Hypothalamus (tissue), 51 donors: ENCODE data around the gene ROBO2.

Experiments
- DNase-seq, 51 donors: peaks; one replicate each; lab custom pipeline; 2025; lab: John Stamatoyannopoulos, UW

ROBO2 gene, protein sequence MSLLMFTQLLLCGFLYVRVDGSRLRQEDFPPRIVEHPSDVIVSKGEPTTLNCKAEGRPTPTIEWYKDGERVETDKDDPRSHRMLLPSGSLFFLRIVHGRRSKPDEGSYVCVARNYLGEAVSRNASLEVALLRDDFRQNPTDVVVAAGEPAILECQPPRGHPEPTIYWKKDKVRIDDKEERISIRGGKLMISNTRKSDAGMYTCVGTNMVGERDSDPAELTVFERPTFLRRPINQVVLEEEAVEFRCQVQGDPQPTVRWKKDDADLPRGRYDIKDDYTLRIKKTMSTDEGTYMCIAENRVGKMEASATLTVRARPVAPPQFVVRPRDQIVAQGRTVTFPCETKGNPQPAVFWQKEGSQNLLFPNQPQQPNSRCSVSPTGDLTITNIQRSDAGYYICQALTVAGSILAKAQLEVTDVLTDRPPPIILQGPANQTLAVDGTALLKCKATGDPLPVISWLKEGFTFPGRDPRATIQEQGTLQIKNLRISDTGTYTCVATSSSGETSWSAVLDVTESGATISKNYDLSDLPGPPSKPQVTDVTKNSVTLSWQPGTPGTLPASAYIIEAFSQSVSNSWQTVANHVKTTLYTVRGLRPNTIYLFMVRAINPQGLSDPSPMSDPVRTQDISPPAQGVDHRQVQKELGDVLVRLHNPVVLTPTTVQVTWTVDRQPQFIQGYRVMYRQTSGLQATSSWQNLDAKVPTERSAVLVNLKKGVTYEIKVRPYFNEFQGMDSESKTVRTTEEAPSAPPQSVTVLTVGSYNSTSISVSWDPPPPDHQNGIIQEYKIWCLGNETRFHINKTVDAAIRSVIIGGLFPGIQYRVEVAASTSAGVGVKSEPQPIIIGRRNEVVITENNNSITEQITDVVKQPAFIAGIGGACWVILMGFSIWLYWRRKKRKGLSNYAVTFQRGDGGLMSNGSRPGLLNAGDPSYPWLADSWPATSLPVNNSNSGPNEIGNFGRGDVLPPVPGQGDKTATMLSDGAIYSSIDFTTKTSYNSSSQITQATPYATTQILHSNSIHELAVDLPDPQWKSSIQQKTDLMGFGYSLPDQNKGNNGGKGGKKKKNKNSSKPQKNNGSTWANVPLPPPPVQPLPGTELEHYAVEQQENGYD (N-terminal part only)

DNA sequence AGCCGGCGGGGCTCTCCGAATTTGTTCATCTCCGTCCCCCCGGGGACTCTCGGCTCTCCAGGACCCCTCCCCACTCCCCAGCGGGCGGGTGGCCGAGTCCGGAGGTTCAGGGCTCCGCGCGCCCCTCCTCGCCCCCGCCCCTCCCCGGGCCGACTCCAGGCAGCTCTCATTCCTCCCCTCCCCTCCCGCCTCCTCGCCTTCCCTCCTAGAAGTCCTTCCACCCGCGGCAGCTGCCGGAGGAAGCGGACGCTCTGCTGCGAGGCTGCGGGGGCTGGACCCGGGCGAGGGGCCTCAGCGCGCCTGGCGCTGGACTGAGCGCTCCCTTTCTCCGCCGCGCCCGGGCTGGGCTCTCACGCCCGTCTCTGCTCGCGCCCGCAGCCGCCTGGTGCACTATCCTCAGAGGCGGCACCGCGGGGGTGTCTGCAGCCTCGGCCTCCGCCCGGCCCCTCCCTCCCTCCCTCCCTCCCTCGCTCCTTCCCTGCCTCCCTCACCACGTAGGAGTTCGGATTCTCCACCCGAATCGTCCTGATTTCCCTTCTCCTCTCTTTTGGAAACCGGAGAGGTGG lies at the start of gene ROBO2:
Gene ROBO2 (plus strand): TSS at position 494 of the 566 bp plus-strand sequence. CDS start 687 bp downstream, outside the sequence.
- peak in 22 of 51 donors; percentile 3 to 53 (median 22) for DNase-seq

DNA sequence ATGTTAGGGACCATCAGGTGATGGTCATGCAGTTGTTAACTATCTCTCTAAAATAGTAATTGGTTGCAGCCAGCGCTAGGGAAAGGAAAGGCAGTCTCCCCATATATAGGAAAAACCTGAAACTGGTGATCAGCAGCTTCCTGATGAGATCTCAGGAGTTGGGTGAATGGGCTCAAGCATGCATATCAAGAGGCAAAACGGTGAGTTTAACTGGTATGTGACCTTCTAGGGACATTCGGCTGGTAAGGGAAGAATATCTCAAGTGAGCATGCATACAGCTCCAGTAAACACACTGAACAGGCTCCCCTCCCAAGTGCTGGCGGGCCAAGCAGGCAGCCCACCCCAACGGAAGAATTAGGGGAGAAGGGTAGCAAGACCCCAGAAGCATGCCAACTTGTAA lies 49.3 kb upstream of the ROBO2 start:
- no peak for DNase-seq

DNA sequence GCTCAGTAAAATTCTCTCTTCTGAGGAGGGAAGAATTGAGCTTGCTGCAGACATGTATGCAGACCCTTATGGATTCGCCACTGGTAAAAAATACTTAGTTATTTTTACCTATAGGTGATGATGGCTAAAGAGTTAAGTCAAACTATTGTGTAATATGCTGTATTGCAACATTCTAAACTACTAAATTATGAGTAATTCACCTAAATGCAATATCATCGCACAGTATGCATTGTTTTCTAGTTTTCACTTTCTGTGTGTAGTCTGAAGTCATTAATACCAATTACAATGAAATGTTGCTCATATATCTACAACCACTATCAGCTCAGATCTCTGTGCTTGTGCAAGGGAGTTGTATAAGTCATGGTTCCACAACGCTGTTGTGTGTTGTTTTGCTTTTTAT lies 48.7 kb upstream of the ROBO2 start:
- no peak for DNase-seq

DNA sequence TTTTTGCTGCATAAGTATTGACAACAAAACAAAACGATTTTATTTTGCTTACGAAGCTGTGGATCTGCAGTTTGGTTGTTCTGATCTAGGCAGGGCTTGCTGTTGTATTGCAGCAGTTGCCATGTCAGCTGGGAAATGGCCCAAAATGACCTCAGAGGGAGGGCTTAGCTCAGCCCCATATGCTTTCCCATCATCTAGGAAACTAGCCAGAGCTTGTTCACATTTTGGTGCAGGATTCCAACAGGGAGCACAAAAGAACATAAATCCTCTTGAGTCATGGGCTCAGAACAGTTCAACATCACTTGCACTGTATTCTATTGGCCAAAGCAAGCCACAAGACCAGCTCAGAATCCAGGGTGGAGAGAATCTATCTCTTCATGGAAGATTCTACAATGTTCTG lies 42.2 kb upstream of the ROBO2 start:
- no peak for DNase-seq

DNA sequence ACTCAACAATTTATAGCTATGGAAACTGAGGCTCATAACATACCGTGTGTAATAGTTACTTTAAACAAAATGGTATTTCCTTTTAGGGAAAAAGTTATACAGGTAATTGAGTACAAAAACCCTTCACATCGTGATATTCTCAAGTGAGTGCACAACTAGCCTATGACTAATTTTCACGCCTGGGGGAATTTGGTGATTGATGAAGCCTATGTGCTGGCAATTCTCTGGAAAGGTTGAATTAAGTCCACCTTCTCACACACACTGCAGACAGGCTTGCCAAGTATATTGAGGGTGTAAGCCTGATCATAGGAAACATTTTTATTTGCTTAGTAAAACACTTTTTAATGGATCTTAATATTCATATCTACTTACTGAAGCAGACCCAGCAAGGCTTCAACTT lies 41.3 kb upstream of the ROBO2 start:
- no peak for DNase-seq

DNA sequence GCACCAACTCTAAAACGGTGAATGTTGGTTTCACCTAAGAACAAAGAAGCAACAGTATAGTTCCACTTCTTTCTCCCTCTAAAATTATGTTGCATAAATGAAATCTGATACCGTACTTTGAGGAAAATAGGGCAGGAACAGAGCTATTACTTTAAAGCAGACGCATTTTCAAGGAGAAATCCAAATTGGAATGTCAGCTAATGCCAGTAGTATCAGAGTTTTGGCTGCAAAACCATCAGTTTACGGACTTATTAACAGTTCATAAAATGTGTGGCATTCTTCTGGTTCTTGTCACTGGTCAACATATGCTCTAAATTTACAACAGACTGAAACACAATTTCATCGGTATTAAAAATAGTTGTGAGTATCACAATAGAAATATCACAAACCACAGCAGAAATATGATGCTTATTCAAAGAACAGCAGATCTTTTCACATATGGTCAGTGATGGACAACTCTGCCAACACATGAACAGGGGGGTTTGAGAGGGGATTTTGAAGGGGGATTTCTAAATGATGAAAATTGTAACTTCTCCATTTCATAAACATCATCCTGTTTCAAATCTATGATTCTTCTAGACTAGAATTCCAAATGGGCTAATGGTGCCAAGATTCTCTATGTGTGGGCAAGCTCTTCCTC lies 38.7 kb upstream of the ROBO2 start:
- no peak for DNase-seq

DNA sequence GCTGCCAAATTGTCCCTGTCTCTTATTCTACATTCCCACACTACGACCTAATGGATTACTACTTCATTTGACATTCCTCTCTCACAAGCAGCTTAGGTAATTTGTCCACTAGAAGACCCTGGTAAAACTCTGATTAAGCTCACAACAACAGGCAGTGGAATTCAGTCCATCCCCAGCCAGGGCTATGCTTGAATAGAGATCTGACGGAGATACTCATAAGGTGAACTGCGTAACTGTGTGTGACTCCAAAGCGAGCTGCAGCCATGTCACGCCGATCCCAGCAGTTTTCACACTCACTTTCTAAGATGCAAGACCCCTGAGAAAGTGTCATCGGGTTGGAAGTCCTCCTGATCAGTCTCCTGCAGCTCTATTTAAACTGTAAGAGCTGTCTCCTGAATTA lies 25.7 kb upstream of the ROBO2 start:
- no peak for DNase-seq

DNA sequence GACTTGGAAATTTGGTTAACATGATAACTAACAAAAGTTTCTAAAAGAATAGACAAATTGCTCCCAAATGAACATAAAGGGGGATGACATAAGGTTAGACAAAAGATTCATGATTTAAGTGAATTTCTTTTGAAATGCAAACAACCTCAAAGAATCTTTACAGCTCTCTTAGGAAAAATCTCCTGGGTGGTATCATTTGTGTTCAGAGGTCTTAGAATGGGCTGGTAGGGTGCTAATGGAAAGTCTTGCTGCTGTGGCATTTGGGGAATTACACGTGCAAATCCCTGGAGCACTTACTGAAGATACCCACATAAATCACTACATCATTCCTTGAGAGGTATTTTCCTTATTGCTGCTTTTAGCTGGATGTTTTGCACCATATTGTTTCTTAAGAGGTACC lies 14.4 kb upstream of the ROBO2 start:
- no peak for DNase-seq

DNA sequence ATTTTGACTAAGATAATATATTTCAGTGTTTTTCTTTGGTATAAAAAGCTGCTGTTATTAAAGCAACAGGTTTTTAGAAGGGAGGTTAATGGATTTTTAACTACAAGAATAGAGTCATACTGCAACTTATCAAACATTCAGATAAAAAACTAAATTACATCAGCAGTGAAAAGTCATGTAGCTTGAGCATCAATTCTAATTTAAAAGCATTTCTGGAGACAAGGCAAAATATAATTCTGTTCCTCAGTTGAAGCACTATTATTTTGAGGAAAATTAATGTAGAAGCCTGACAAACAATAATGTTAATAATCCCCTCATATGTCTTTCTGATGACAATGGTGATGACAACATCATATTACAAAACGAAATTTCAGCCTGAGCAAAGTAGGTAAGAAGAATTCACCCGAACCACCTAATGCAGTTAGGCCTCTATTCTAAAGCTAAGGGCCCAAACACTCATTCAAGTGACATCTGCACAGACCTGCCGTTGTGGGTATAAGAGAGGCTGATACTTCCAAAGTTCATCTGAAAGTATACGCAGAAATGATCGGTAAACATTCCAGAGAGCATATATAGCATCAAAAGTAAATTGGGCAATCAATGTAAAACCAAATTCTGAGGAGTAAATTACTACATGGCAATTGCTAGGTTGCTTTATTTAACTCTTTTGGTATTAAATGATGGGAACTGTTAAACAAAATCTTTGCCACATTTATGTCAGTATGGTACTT lies 12.8 kb upstream of the ROBO2 start:
- DNase-seq, result no peak

DNA sequence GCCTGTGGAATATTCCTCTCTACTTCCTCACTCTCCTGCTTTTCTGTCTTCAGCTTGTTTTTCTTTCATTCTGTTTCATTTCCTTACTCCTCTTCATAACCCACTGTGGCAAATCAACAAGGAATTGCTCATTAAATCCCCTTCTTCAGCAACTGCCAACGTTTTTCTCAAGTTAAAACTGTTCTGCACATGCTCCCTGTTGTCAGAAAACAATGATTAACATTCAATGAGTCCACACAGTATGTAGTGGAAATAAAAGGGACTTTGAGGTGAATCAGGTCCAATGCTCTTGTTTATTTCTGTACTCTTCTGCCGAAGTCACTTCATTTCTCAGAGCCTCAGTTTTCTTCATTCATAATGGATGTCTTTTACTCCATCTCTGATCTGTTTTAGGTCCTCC lies 11.9 kb upstream of the ROBO2 start:
- DNase-seq, result no peak

DNA sequence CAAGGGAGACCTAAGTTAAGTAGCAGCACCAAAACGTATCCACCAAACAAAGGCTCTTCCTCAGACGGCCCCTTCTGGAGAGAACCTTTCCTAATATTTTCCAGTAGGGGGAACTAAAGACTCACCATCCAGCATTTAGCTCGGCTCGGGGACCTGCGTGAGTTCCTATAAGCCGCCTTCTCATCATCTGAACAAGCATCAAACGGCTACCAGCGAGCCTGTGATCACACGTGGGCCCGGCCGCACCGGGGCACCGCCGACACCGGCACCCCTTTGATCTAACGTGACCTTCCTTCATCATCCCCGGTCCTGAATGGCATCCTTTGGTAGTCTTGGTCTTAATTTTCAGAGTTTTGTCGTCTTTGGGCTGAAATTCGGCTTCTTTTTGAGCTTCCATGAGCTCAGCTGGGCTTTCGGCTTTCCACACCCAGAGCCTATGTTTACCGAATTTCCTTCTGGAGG lies 1.4 kb upstream of the ROBO2 start:
- DNase-seq, result peak in 45 of 51 donors; percentile 8 to 86 (median 38)

DNA sequence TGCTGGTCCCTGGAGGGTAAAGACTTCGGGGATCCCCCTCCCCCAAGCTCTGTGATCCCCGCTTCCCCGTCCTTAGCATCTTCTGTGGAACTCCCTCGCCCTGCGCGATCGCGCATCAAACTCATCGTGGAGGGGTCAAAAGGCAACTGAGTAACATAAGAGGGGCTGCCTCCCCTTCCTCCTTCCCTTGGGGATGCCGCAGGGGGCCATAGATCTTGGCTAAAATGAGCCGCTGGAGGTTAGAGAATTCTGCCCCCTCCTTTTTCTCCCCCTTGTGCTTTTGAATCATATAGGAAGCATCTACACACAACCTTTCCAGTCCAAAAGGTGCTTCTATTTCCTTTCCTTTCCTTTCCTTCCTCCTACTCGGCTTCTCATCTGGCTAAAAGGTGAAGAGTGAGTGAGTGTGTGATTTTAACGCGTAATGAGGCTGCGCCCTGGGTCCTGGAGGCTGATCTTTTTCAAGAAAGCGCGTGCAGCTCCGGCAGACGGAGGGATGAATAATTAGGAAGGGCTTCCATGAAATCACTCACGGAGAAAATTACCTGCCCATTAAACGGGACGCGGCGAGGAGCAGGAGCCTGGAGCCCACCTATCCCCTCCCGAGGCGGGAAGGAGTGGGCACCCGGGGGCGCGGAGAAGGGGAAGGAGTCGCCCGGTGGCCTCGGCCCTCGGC lies 831 bp upstream of the ROBO2 start:
- peak in 8 of 51 donors; percentile 5 to 63 (median 29) for DNase-seq

DNA sequence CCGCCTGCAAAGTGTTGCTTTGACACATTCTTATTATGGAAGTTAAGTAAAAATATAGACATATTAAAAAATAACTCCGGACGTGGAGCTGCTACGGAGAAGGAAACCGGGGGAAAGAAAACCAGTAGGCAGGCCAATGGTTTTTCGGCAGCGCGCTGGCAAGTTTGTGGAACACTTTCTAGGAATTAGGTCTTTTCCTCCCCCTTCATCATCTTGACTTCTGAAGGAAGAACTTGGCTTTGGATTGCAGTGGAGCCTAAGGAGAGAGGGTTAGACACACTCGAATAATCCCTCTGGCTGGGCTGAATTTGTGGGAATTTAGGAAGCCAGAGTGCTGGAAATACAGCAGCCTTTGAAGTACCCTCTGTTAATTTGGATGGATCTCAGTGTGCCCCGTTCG lies 317 bp downstream of the ROBO2 start:
- no peak for DNase-seq

DNA sequence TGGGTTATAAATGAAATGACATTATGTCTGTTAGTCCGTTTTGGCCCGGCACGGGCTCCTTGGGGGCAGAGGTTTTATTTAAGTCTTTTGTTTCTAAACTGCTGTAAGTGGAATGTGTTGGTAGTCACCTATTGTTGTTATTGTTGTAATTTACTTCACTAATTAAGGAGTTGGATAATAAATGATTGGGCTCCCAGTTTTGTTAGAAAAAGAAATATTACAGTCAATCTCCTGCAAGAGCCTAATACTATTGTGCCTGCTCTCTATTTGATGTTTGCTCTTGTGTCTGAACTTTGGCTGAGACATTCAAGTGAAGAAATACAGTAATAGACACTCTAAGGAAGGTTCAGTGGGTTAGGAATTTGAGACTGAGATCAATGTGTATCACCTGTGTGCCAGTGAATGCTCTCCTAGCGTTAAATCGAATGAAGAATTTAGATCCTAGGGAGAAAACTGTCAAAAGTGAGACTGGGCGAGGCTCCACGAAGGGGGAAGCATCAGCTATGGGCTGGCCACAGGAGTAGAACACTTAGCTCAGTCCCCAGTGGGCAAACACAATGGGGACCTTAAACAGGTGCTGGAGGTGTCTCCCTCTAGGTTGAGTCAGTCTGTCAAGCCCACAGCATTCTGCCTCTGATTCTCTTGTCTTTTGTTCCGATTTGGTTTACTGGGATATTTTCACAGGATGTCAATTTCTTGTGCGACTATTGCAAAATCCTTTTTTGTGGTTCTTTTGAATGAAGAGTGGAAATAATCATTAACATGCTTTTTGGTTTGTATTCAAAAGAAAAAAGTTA lies 1.2 kb downstream of the ROBO2 start:
- peak in 1 of 51 donors; percentile 45 for DNase-seq

DNA sequence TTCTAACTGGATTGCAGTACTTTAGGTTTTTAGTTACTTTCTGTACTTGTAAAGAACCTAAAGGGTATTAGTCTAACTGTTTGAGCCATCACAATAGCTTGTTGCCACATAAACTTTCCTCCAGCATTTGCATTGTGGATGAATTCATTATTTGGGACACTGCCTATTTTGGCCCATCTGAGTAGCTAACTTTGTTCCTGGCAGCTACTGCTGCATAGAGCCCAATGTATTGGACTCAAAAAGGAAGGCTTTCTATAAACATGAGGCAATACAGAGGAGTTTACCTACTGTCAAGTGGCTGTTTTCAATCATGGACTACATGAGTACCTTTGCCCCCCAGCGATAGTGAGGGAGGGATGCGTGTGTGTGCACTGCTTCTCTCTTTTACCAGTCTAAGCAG lies 1.9 kb downstream of the ROBO2 start:
- peak in 1 of 51 donors; percentile 22 for DNase-seq

DNA sequence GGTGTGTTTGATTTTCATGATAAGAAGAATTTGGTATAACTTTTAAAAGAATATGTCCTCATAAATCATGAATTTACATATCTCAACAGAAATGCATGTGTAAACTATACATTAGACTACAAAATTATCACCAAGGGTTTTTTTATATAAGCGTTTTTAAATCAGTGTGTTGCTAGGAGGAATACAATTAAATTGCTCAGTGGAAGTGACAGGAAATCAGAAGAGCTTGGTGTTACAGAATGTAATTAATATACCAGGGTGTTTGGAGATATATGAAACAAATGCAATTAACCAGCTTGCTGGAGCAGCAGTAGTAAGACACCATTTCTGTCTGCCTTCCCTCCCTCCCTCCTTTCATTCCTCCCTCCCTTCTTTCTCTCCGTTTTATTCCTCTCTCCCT lies 2.4 kb downstream of the ROBO2 start:
- no peak for DNase-seq

DNA sequence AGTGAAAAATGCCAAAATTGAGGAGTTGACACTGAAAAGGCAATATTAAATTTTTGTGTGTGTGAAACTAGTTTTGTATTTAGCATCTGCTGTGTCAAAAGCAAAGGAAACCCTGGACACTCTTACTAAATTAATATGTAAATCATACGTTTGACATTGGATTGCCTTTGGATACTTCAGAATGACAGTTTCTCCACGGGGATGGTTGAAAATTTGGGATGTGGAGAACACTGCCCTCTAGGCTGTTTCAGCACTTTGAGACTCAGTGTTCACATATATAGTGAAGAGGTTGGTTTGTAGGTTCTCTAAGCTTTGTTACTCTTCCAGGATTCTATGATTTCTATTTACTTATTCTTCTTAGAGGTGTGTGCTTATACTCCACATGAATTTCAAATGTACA lies 3.0 kb downstream of the ROBO2 start:
- DNase-seq, result peak in 1 of 51 donors; percentile 26

DNA sequence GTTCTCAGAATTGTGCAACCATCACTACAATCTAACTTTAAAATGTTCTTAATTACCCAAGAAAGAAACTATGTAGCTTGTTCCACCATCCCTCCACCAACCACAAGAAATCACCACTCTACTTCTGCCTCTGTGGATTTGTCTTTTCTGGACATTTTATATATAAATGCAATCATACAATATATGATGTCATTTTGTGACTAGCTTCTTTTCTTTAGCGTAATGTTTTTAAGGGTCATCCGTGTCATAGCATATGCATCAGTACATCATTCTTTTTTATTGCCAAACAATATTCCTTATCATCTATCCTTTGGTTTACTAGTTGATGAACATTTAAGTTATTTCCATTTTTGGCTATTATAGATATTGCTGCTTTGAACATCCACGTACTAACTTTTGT lies 5.8 kb downstream of the ROBO2 start:
- DNase-seq, result no peak
